GM06990 (cell line): ENCODE measurements around the gene GBP1.
"Not testable (repeated sequence)": the region's sequence is repeated elsewhere in the genome, so short reads cannot be mapped to it uniquely, and the experiment has no call there.

Source experiments
- DNase-seq: peaks from one replicate; pipeline ENCODE4 v3.0.0-alpha.2; 2011; ENCODE audit not compliant: insufficient read length; ENCODE audit errors: extremely low read depth
- H3K27me3 ChIP-seq: replicated peaks from 2 replicates; pipeline ENCODE4 v1.6.0; 2011; ENCODE audit warnings: low read length; ENCODE audit not compliant: control insufficient read depth, insufficient read depth
- H3K36me3 ChIP-seq: 2 replicates; pipeline ENCODE4 v1.5.1; 2011; ENCODE audit warnings: low read length; ENCODE audit not compliant: control insufficient read depth, insufficient read depth
- H3K4me3 ChIP-seq: replicated peaks from 2 replicates; pipeline ENCODE4 v1.5.1; 2011; ENCODE audit warnings: low read depth, mild to moderate bottlenecking, control low read depth, low read length
- CTCF ChIP-seq: IDR thresholded peaks from 2 replicates; pipeline ENCODE4 v1.5.1; 2011; ENCODE audit warnings: low read length, control low read depth, mild to moderate bottlenecking, inconsistent platforms; ENCODE audit not compliant: insufficient read depth, poor library complexity, severe bottlenecking

Gene GBP1

GRCh38 chr1:89042491-89042890 lies 22.5 kb downstream of the GBP1 start:
- Histone ChIP-seq H3K4me3 (no peak overlapping the region), H3K36me3 (no peaks in the 10 kb centered on the region), H3K27me3 (no peaks in the 10 kb centered on the region)
- TF ChIP-seq CTCF, result no peak
- no peak for DNase-seq

GRCh38 chr1:89041721-89042120 lies 23.3 kb downstream of the GBP1 start:
- no peaks in the 10 kb centered on the region for H3K36me3 ChIP-seq

GRCh38 chr1:89041119-89041641 lies 23.8 kb downstream of the GBP1 start:
- Histone ChIP-seq H3K27me3 (no peaks in the 10 kb centered on the region), H3K36me3 (no peaks in the 10 kb centered on the region), H3K4me3 (no peak overlapping the region)
- no peak for TF ChIP-seq CTCF
- peak; percentile 78 for DNase-seq

More at GRCh38 chr1:89041721-89042120, 23.3 kb downstream of the GBP1 start:
- DNase-seq, result no peak
- Histone ChIP-seq H3K27me3 (no peaks in the 10 kb centered on the region), H3K4me3 (no peak overlapping the region)
- TF ChIP-seq CTCF, result no peak

DNA sequence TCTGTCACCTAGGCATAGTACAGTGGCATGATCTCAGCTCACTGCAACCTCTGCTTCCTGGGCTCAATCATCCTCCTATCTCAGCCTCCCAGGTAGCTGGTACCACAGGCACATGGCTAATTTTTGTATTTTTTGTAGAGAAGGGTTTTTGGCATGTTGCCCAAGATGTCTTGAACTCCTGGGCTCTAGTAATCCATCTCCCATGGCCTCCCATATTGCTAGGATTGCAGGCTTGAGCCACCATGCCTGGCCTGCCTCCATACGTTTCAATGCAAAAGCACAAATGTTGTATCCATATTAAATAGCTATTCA lies 24.7 kb downstream of the GBP1 start:
- DNase-seq, result no peak
- H3K27me3 ChIP-seq, result no peaks in the 10 kb centered on the region
- TF ChIP-seq CTCF, result no peak
- no peaks in the 10 kb centered on the region for H3K36me3 ChIP-seq
- no peak overlapping the region for H3K4me3 ChIP-seq

- TF ChIP-seq CTCF, result no peak
- Histone ChIP-seq H3K4me3 (no peak overlapping the region), H3K27me3 (no peaks in the 10 kb centered on the region), H3K36me3 (no peaks in the 10 kb centered on the region)
- no peak for DNase-seq
Measured at GRCh38 chr1:89037186-89037585, 27.8 kb downstream of the GBP1 start.

DNA sequence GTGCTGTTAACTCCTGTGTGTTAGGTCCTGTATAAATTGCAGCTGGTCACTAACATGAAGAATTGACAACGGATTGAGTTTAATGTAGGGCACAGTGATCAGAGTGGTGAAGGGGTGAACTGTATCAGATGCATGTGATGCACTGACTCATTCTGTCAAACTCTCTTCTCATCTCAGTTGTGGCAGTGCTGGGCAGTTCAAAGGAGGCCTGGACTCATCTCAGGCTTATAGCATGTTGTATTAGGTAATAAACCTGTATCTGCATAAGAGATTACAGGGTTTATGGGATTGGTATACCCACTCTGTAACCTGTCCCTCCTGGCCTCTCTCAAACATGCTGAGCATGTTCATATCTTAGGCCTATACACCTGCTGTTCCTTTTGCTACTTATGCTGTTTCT lies 29.9 kb downstream of the GBP1 start:
- no peak overlapping the region for H3K4me3 ChIP-seq
- H3K27me3 ChIP-seq, result no peaks in the 10 kb centered on the region

DNA sequence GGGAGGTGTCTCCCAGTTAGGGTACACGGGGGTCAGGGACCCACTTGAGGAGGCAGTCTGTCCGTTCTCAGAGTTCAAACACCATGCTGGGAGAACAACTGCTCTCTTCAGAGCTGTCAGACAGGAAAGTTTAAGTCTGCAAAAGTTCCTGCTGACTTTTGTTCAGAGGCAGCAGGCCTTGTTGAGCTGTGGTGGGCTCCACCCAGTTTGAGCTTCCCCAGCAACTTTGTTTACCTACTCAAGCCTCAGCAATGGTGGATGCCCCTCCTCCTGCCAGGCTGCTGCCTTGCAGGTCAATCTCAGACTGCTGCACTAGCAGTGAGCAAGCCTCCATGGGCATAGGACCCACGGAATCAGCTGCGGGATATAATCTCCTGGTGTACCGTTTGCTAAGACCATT lies 31.0 kb downstream of the GBP1 start:
- not testable (repeated sequence) for H3K4me3 ChIP-seq, DNase-seq, H3K27me3 ChIP-seq, H3K36me3 ChIP-seq

More for the DNA sequence above, 29.9 kb downstream of the GBP1 start:
- H3K36me3 ChIP-seq, result no peaks in the 10 kb centered on the region
- DNase-seq, result no peak
- no peak for TF ChIP-seq CTCF

DNA sequence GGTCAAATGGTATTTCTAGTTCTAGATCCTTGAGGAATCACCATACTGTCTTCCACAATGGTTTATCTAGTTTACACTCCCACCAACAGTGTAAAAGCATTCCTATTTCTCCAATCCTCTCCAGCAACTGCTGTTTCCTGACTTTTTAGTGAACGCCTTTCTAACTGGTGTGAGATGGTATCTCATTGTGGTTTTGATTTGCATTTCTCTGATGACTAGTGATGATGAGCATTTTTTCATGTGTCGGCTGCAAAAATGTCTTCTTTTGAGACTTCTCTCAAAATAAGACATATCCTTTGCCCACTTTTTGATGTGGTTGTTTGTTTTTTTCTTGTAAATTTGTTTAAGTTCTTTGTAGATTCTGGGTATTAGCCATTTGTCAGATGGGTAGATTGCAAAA lies 36.0 kb downstream of the GBP1 start:
- H3K27me3 ChIP-seq, H3K36me3 ChIP-seq, H3K4me3 ChIP-seq, DNase-seq: not testable (repeated sequence)
